Measurements from ENCODE around the gene AHSP. TPM values are rescaled to one million over a fixed set of nuclear protein-coding genes. Genes with fewer than 3 reads are reported as not detected.
"Not testable (repeated sequence)": the region's sequence is repeated elsewhere in the genome, so short reads cannot be mapped to it uniquely, and the experiment has no call there.

AHSP gene
- total RNA-seq, 1 donor from 2014 or later: not detected

GRCh38 chr16:31537362-31538242 is 9.9 kb downstream of the AHSP start:
- no peak overlapping the region for H3K4me3 ChIP-seq (ENCODE audit: low read depth, low read length)
- DNase-seq (ENCODE audit: low read depth): no peak
- FAIRE-seq: peak; percentile 66
- TF ChIP-seq CTCF (IDR thresholded peaks at IDR 0.05; ENCODE audit: insufficient read depth, low read length, severe bottlenecking): no peak
- no peaks in the 10 kb centered on the region for H3K27me3 ChIP-seq (ENCODE audit: control insufficient read depth, insufficient read depth, low read length)
- H3K36me3 ChIP-seq (ENCODE audit: control insufficient read depth, insufficient read depth, low read length): no peaks in the 10 kb centered on the region

- not testable (repeated sequence) for H3K36me3 ChIP-seq (ENCODE audit: control insufficient read depth, insufficient read depth, low read length); DNase-seq (ENCODE audit: low read depth); H3K4me3 ChIP-seq (ENCODE audit: low read depth, low read length); FAIRE-seq; H3K27me3 ChIP-seq (ENCODE audit: control insufficient read depth, insufficient read depth, low read length)
These were observed 10.5 kb downstream of the AHSP start for GRCh38 chr16:31538243-31538598.

GRCh38 chr16:31539762-31540161 is 12.1 kb downstream of the AHSP start:
- not testable (repeated sequence) for H3K4me3 ChIP-seq (ENCODE audit: low read depth, low read length)

GRCh38 chr16:31542763-31543162 is 15.1 kb downstream of the AHSP start:
- DNase-seq (ENCODE audit: low read depth): no peak
- no peak for TF ChIP-seq CTCF (IDR thresholded peaks at IDR 0.05; ENCODE audit: insufficient read depth, low read length, severe bottlenecking)
- H3K36me3 ChIP-seq (ENCODE audit: control insufficient read depth, insufficient read depth, low read length): no peaks in the 10 kb centered on the region
- H3K4me3 ChIP-seq (ENCODE audit: low read depth, low read length): no peak overlapping the region
- no peaks in the 10 kb centered on the region for H3K27me3 ChIP-seq (ENCODE audit: control insufficient read depth, insufficient read depth, low read length)
- no peak for FAIRE-seq

More at GRCh38 chr16:31539762-31540161, 12.1 kb downstream of the AHSP start:
- not testable (repeated sequence) for DNase-seq (ENCODE audit: low read depth); H3K27me3 ChIP-seq (ENCODE audit: control insufficient read depth, insufficient read depth, low read length); H3K36me3 ChIP-seq (ENCODE audit: control insufficient read depth, insufficient read depth, low read length); FAIRE-seq

- DNase-seq (ENCODE audit: low read depth): no peak
- TF ChIP-seq CTCF (IDR thresholded peaks at IDR 0.05; ENCODE audit: insufficient read depth, low read length, severe bottlenecking): no peak
- FAIRE-seq: peak; percentile 86
These were observed 33.9 kb downstream of the AHSP start for GRCh38 chr16:31561426-31562233.

GRCh38 chr16:31568577-31569359 is 41.1 kb downstream of the AHSP start:
- no peak for FAIRE-seq
- H3K4me3 ChIP-seq (ENCODE audit: low read depth, low read length): no peak overlapping the region
- DNase-seq (ENCODE audit: low read depth): no peak

More at GRCh38 chr16:31561426-31562233, 33.9 kb downstream of the AHSP start:
- Histone ChIP-seq H3K4me3 (ENCODE audit: low read depth, low read length) (no peak overlapping the region), H3K36me3 (ENCODE audit: control insufficient read depth, insufficient read depth, low read length) (no peaks in the 10 kb centered on the region), H3K27me3 (ENCODE audit: control insufficient read depth, insufficient read depth, low read length) (no peaks in the 10 kb centered on the region)

More at GRCh38 chr16:31568577-31569359, 41.1 kb downstream of the AHSP start:
- Histone ChIP-seq H3K36me3 (ENCODE audit: control insufficient read depth, insufficient read depth, low read length) (no peaks in the 10 kb centered on the region), H3K27me3 (ENCODE audit: control insufficient read depth, insufficient read depth, low read length) (peaks cover 2% of the 10 kb centered on the region)
- no peak for TF ChIP-seq CTCF (IDR thresholded peaks at IDR 0.05; ENCODE audit: insufficient read depth, low read length, severe bottlenecking)
